Activated CD8-positive, alpha-beta T cell treated with anti-CD3 and anti-CD28 coated beads, Interleukin-2, amount 10 ng/mL, durations not matched to agents 7 days and 5 days (primary cell): ENCODE data around the gene CMTR2. TPM values are rescaled to one million over a fixed set of nuclear protein-coding genes. Genes with fewer than 3 reads are reported as not detected.

Experiments
- ATAC-seq: fragments of 150-1000 bp; cut with Tn5 transposase; one replicate; pipeline ENCODE4 v1.10.0; 2021; ENCODE audit warnings: moderate library complexity
- CTCF ChIA-PET: fragments of 350-600 bp; sonication (Branson Sonifier 250); formaldehyde crosslinking; loops from one replicate; lab custom pipeline; 2021; ENCODE audit warnings: antibody characterized with exemption; lab: Charles Lee
- POLR2A ChIA-PET: fragments of 350-600 bp; sonication (Branson Sonifier 250); formaldehyde crosslinking; loops from one replicate; lab custom pipeline; 2021; ENCODE audit warnings: antibody characterized with exemption; lab: Charles Lee
- DNase-seq: peaks from one replicate; pipeline ENCODE4 v3.0.0-alpha.2; 2020
- H3K27ac Mint-ChIP-seq: one replicate; pipeline ENCODE4 v1.8.0; 2021; ENCODE audit warnings: mild to moderate bottlenecking, mixed read lengths
- H3K27me3 Mint-ChIP-seq: one replicate; pipeline ENCODE4 v1.8.0; 2021; ENCODE audit warnings: low read depth, mixed read lengths
- H3K36me3 Mint-ChIP-seq: one replicate; pipeline ENCODE4 v1.8.0; 2021; ENCODE audit warnings: low read depth, mixed read lengths
- H3K4me1 Mint-ChIP-seq: one replicate; pipeline ENCODE4 v1.8.0; 2021; ENCODE audit warnings: low read depth, mixed read lengths
- H3K4me3 Mint-ChIP-seq: one replicate; pipeline ENCODE4 v1.8.0; 2021; ENCODE audit warnings: mild to moderate bottlenecking, mixed read lengths
- H3K9me3 Mint-ChIP-seq: one replicate; pipeline ENCODE4 v1.8.0; 2022; ENCODE audit warnings: mixed read lengths; ENCODE audit not compliant: insufficient read depth
- total RNA-seq, 2 experiments: library from RNA; stranded (reverse); gene quantifications; one replicate each; pipeline ENCODE4 v1.2.3, GENCODE V29; 2021

The CMTR2 gene
- total RNA-seq, 2 experiments from 2014 or later, result 15.8 to 18.5 TPM

- POLR2A ChIA-PET, result no interaction called here
- no peak overlapping the region for H3K4me3 Mint-ChIP-seq
- H3K27me3 Mint-ChIP-seq, result peaks cover 17% of the 10 kb centered on the region
- CTCF ChIA-PET, result no interaction called here
- H3K9me3 Mint-ChIP-seq, result no peaks in the 10 kb centered on the region
- H3K4me1 Mint-ChIP-seq, result no peaks in the 10 kb centered on the region
- ATAC-seq, result no peak
- no peaks in the 10 kb centered on the region for H3K36me3 Mint-ChIP-seq
- DNase-seq, result no peak
- H3K27ac Mint-ChIP-seq, result no peak overlapping the region
These were observed 15.8 kb downstream of the CMTR2 start for GRCh38 chr16:71273384-71273783.

- DNase-seq (no peak), ATAC-seq (no peak)
- H3K4me3 Mint-ChIP-seq, result no peak overlapping the region
- H3K4me1 Mint-ChIP-seq, result no peaks in the 10 kb centered on the region
- H3K36me3 Mint-ChIP-seq, result no peaks in the 10 kb centered on the region
- H3K27me3 Mint-ChIP-seq, result peaks cover 17% of the 10 kb centered on the region
- ChIA-PET POLR2A (no interaction called here), CTCF (no interaction called here)
- H3K9me3 Mint-ChIP-seq, result no peaks in the 10 kb centered on the region
- no peak overlapping the region for H3K27ac Mint-ChIP-seq
These were observed 24.9 kb downstream of the CMTR2 start for GRCh38 chr16:71264299-71264698.

- ChIA-PET CTCF (no interaction called here), POLR2A (no interaction called here)
- ATAC-seq (no peak), DNase-seq (no peak)
- H3K9me3 Mint-ChIP-seq, result no peaks in the 10 kb centered on the region
- H3K4me1 Mint-ChIP-seq, result no peaks in the 10 kb centered on the region
- no peak overlapping the region for H3K27ac Mint-ChIP-seq
- H3K27me3 Mint-ChIP-seq, result peaks cover 18% of the 10 kb centered on the region
- no peak overlapping the region for H3K4me3 Mint-ChIP-seq
- no peaks in the 10 kb centered on the region for H3K36me3 Mint-ChIP-seq
These were observed 25.6 kb downstream of the CMTR2 start for GRCh38 chr16:71263582-71263981.

- Mint-ChIP-seq H3K4me1 (no peaks in the 10 kb centered on the region), H3K27me3 (peaks cover 17% of the 10 kb centered on the region), H3K9me3 (no peaks in the 10 kb centered on the region), H3K36me3 (no peaks in the 10 kb centered on the region), H3K27ac (no peak overlapping the region), H3K4me3 (no peak overlapping the region)
- ChIA-PET POLR2A (no interaction called here), CTCF (no interaction called here)
- ATAC-seq (no peak), DNase-seq (no peak)
These were observed 26.8 kb downstream of the CMTR2 start for GRCh38 chr16:71262391-71262790.

GRCh38 chr16:71260995-71261394 lies 28.2 kb downstream of the CMTR2 start:
- H3K27me3 Mint-ChIP-seq, result peaks cover 18% of the 10 kb centered on the region
- POLR2A ChIA-PET, result no interaction called here
- no peaks in the 10 kb centered on the region for H3K36me3 Mint-ChIP-seq
- H3K4me3 Mint-ChIP-seq, result no peak overlapping the region
- ATAC-seq, result no peak
- no peak for DNase-seq
- no peak overlapping the region for H3K27ac Mint-ChIP-seq
- CTCF ChIA-PET, result no interaction called here
- no peaks in the 10 kb centered on the region for H3K9me3 Mint-ChIP-seq
- H3K4me1 Mint-ChIP-seq, result no peaks in the 10 kb centered on the region

GRCh38 chr16:71259086-71259485 lies 30.1 kb downstream of the CMTR2 start:
- ChIA-PET CTCF (no interaction called here), POLR2A (interaction anchor here (0.6 kb wide), 1 partner anchor 560 kb away, joined by 3 read pairs; no protein-coding TSS in a partner anchor)
- Mint-ChIP-seq H3K4me3 (no peak overlapping the region), H3K36me3 (no peaks in the 10 kb centered on the region), H3K27me3 (peaks cover 17% of the 10 kb centered on the region), H3K9me3 (no peaks in the 10 kb centered on the region), H3K4me1 (no peaks in the 10 kb centered on the region), H3K27ac (no peak overlapping the region)
- DNase-seq (no peak), ATAC-seq (no peak)

- H3K9me3 Mint-ChIP-seq, result no peaks in the 10 kb centered on the region
- DNase-seq (no peak), ATAC-seq (no peak)
- peaks cover 17% of the 10 kb centered on the region for H3K27me3 Mint-ChIP-seq
- CTCF ChIA-PET, result interaction anchor here (1.3 kb wide), 1 partner anchor 53 kb away, joined by 4 read pairs; no protein-coding TSS in a partner anchor
- no peaks in the 10 kb centered on the region for H3K36me3 Mint-ChIP-seq
- no peak overlapping the region for H3K27ac Mint-ChIP-seq
- H3K4me1 Mint-ChIP-seq, result no peaks in the 10 kb centered on the region
- no peak overlapping the region for H3K4me3 Mint-ChIP-seq
- POLR2A ChIA-PET, result interaction anchor here (0.6 kb wide), 1 partner anchor 561 kb away, joined by 3 read pairs; no protein-coding TSS in a partner anchor
These were observed 30.8 kb downstream of the CMTR2 start for GRCh38 chr16:71258372-71258771.

GRCh38 chr16:71257768-71258167 lies 31.4 kb downstream of the CMTR2 start:
- ATAC-seq, result no peak
- H3K27me3 Mint-ChIP-seq, result peaks cover 17% of the 10 kb centered on the region
- ChIA-PET CTCF (interaction anchor here (1.3 kb wide), 1 partner anchor 54 kb away, joined by 4 read pairs; no protein-coding TSS in a partner anchor), POLR2A (interaction anchor here (0.7 kb wide), 1 partner anchor 32 kb away, joined by 3 read pairs; no protein-coding TSS in a partner anchor)
- no peaks in the 10 kb centered on the region for H3K9me3 Mint-ChIP-seq
- H3K4me3 Mint-ChIP-seq, result no peak overlapping the region
- no peak overlapping the region for H3K27ac Mint-ChIP-seq
- no peaks in the 10 kb centered on the region for H3K36me3 Mint-ChIP-seq
- no peaks in the 10 kb centered on the region for H3K4me1 Mint-ChIP-seq
- no peak for DNase-seq

GRCh38 chr16:71255721-71256120 lies 33.5 kb downstream of the CMTR2 start:
- no peaks in the 10 kb centered on the region for H3K4me1 Mint-ChIP-seq
- H3K9me3 Mint-ChIP-seq, result no peaks in the 10 kb centered on the region
- no peak for ATAC-seq
- ChIA-PET POLR2A (no interaction called here), CTCF (interaction anchor here (1.1 kb wide), 1 partner anchor 56 kb away, joined by 4 read pairs; no protein-coding TSS in a partner anchor)
- H3K27me3 Mint-ChIP-seq, result peaks cover 14% of the 10 kb centered on the region
- no peak for DNase-seq
- no peak overlapping the region for H3K4me3 Mint-ChIP-seq
- H3K27ac Mint-ChIP-seq, result no peak overlapping the region
- no peaks in the 10 kb centered on the region for H3K36me3 Mint-ChIP-seq

- Mint-ChIP-seq H3K36me3 (no peaks in the 10 kb centered on the region), H3K27me3 (peaks cover 11% of the 10 kb centered on the region), H3K4me1 (no peaks in the 10 kb centered on the region), H3K4me3 (no peak overlapping the region), H3K9me3 (no peaks in the 10 kb centered on the region), H3K27ac (no peak overlapping the region)
- ATAC-seq, result no peak
- ChIA-PET POLR2A (no interaction called here), CTCF (interaction anchor here (1.1 kb wide), 1 partner anchor 57 kb away, joined by 4 read pairs; no protein-coding TSS in a partner anchor)
- DNase-seq, result no peak
These were observed 34.2 kb downstream of the CMTR2 start for GRCh38 chr16:71254832-71255525.

GRCh38 chr16:71250461-71251235 lies 38.6 kb downstream of the CMTR2 start:
- POLR2A ChIA-PET, result no interaction called here
- H3K27ac Mint-ChIP-seq, result no peak overlapping the region
- no peak for ATAC-seq
- no peaks in the 10 kb centered on the region for H3K36me3 Mint-ChIP-seq
- H3K27me3 Mint-ChIP-seq, result no peaks in the 10 kb centered on the region
- no peak for DNase-seq
- no peaks in the 10 kb centered on the region for H3K9me3 Mint-ChIP-seq
- CTCF ChIA-PET, result interaction anchor here (1.5 kb wide), 1 partner anchor 61 kb away, joined by 8 read pairs; no protein-coding TSS in a partner anchor
- no peak overlapping the region for H3K4me3 Mint-ChIP-seq
- no peaks in the 10 kb centered on the region for H3K4me1 Mint-ChIP-seq

- ATAC-seq, result no peak
- ChIA-PET POLR2A (no interaction called here), CTCF (interaction anchor here (1.5 kb wide), 1 partner anchor 62 kb away, joined by 8 read pairs; no protein-coding TSS in a partner anchor)
- no peak for DNase-seq
- H3K36me3 Mint-ChIP-seq, result no peaks in the 10 kb centered on the region
- H3K4me1 Mint-ChIP-seq, result no peaks in the 10 kb centered on the region
- H3K9me3 Mint-ChIP-seq, result no peaks in the 10 kb centered on the region
- no peaks in the 10 kb centered on the region for H3K27me3 Mint-ChIP-seq
- H3K4me3 Mint-ChIP-seq, result no peak overlapping the region
- no peak overlapping the region for H3K27ac Mint-ChIP-seq
These were observed 39.8 kb downstream of the CMTR2 start for GRCh38 chr16:71249399-71249798.
